ENCODE measurements around the gene ITGA7. TPM values are rescaled to one million over a fixed set of nuclear protein-coding genes. Genes with fewer than 3 reads are reported as not detected.

ITGA7 gene
- polyA plus RNA-seq, 1 experiment, result 11.6 TPM

GRCh38 chr12:55699471-55700055 lies 8.1 kb downstream of the ITGA7 start:
- Histone ChIP-seq H3K4me3 (ENCODE audit: low read depth, low read length) (no peak overlapping the region), H3K27me3 (ENCODE audit: control insufficient read depth, insufficient read depth, low read length) (no peaks in the 10 kb centered on the region), H3K36me3 (ENCODE audit: control insufficient read depth, insufficient read depth, low read length) (no peaks in the 10 kb centered on the region)
- TF ChIP-seq CTCF (IDR thresholded peaks at IDR 0.05; ENCODE audit: insufficient read depth, low read depth, low read length), result no peak
- CTCF ChIA-PET, result interaction anchor here (0.6 to 1.9 kb wide), 3 partner anchors 12 to 53 kb away, joined by 3 to 5 read pairs (median 5); no protein-coding TSS in a partner anchor
- no peak for DNase-seq (ENCODE audit: low read depth)
- POLR2A ChIA-PET, result no interaction called here

GRCh38 chr12:55698965-55699364 lies 8.7 kb downstream of the ITGA7 start:
- ChIA-PET CTCF (interaction anchor here (1.3 to 2.5 kb wide), 3 partner anchors 7 to 17 kb away, joined by 3 to 5 read pairs (median 5); a partner anchor contains a TSS), POLR2A (no interaction called here)
- no peaks in the 10 kb centered on the region for H3K36me3 ChIP-seq (ENCODE audit: control insufficient read depth, insufficient read depth, low read length)

GRCh38 chr12:55698241-55698955 lies 9.3 kb downstream of the ITGA7 start:
- no peak for DNase-seq (ENCODE audit: low read depth)
- no peaks in the 10 kb centered on the region for H3K27me3 ChIP-seq (ENCODE audit: control insufficient read depth, insufficient read depth, low read length)
- no peak overlapping the region for H3K4me3 ChIP-seq (ENCODE audit: low read depth, low read length)
- no peaks in the 10 kb centered on the region for H3K36me3 ChIP-seq (ENCODE audit: control insufficient read depth, insufficient read depth, low read length)
- no peak for TF ChIP-seq CTCF (IDR thresholded peaks at IDR 0.05; ENCODE audit: insufficient read depth, low read depth, low read length)
- POLR2A ChIA-PET, result interaction anchor here (0.6 kb wide), 1 partner anchor 21 kb away, joined by 4 read pairs; no protein-coding TSS in a partner anchor
- CTCF ChIA-PET, result interaction anchor here (1.3 to 2.5 kb wide), 2 partner anchors 8 to 17 kb away, joined by 3 to 5 read pairs; a partner anchor contains a TSS

More at GRCh38 chr12:55698965-55699364, 8.7 kb downstream of the ITGA7 start:
- Histone ChIP-seq H3K27me3 (ENCODE audit: control insufficient read depth, insufficient read depth, low read length) (no peaks in the 10 kb centered on the region), H3K4me3 (ENCODE audit: low read depth, low read length) (no peak overlapping the region)
- DNase-seq (ENCODE audit: low read depth), result no peak
- TF ChIP-seq CTCF (IDR thresholded peaks at IDR 0.05; ENCODE audit: insufficient read depth, low read depth, low read length), result no peak

GRCh38 chr12:55697686-55698085 lies 10.0 kb downstream of the ITGA7 start:
- POLR2A ChIA-PET, result interaction anchor here (0.6 kb wide), 1 partner anchor 21 kb away, joined by 4 read pairs; no protein-coding TSS in a partner anchor

More at GRCh38 chr12:55697686-55698085, 10.0 kb downstream of the ITGA7 start:
- CTCF ChIA-PET, result interaction anchor here (1.3 to 2.5 kb wide), 2 partner anchors 9 to 16 kb away, joined by 3 to 5 read pairs; a partner anchor contains a TSS
- no peak overlapping the region for H3K4me3 ChIP-seq (ENCODE audit: low read depth, low read length)
- no peaks in the 10 kb centered on the region for H3K27me3 ChIP-seq (ENCODE audit: control insufficient read depth, insufficient read depth, low read length)
- DNase-seq (ENCODE audit: low read depth), result no peak
- TF ChIP-seq CTCF (IDR thresholded peaks at IDR 0.05; ENCODE audit: insufficient read depth, low read depth, low read length), result no peak
- H3K36me3 ChIP-seq (ENCODE audit: control insufficient read depth, insufficient read depth, low read length), result no peaks in the 10 kb centered on the region
